H1 (cell line): ENCODE results near the gene KCND1. TPM values are rescaled to one million over a fixed set of nuclear protein-coding genes. Genes with fewer than 3 reads are reported as not detected.

Experiments used
- CTCF ChIA-PET: fragments of 300-600 bp; sonication (Branson Sonifier 250); formaldehyde crosslinking; loops from one replicate; lab custom pipeline; 2021; ENCODE audit not compliant: partially characterized antibody; lab: Charles Lee
- POLR2A ChIA-PET: fragments of 300-600 bp; sonication (Branson Sonifier 250); formaldehyde crosslinking; loops from one replicate; lab custom pipeline; 2021; ENCODE audit warnings: inconsistent platforms; ENCODE audit not compliant: partially characterized antibody; lab: Charles Lee
- DNase-seq, 2 experiments: peaks; one replicate each; pipeline versions ENCODE4 v3.0.0 to v3.0.0-alpha.2; 2010 to 2022; ENCODE audit warnings: low spot score in 2 of 2, low read depth in 1 of 2, mixed read lengths in 1 of 2
- FAIRE-seq: peaks from 2 replicates; lab custom pipeline; 2011; peaks lifted over from hg19 to GRCh38; lab: Jason Lieb, UNC
- H2AFZ ChIP-seq: 2 replicates; pipeline ENCODE4 v1.8.1; 2012; ENCODE audit warnings: low read length, inconsistent platforms
- H2AK5ac ChIP-seq: 2 replicates; pipeline ENCODE4 v1.6.1; 2013; ENCODE audit warnings: low read depth, low read length
- H2BK120ac ChIP-seq: replicated peaks from 2 replicates; pipeline ENCODE3; 2013; ENCODE audit warnings: low read depth, low read length, inconsistent platforms
- H2BK12ac ChIP-seq: 2 replicates; pipeline ENCODE4 v1.6.1; 2013; ENCODE audit warnings: low read depth, low read length
- H2BK15ac ChIP-seq: 2 replicates; pipeline ENCODE4 v1.6.1; 2013; ENCODE audit warnings: low read length
- H2BK20ac ChIP-seq: 2 replicates; pipeline ENCODE4 v1.6.1; 2013; ENCODE audit warnings: low read length
- H2BK5ac ChIP-seq: 2 replicates; pipeline ENCODE4 v1.6.1; 2013; ENCODE audit warnings: low read depth, low read length
- H3K14ac ChIP-seq: 2 replicates; pipeline ENCODE4 v1.6.1; 2013; ENCODE audit warnings: inconsistent platforms; ENCODE audit not compliant: insufficient read length
- H3K18ac ChIP-seq: 2 replicates; pipeline ENCODE4 v1.6.1; 2013; ENCODE audit warnings: low read length; ENCODE audit errors: extremely low read depth
- H3K23ac ChIP-seq: 2 replicates; pipeline ENCODE4 v1.6.1; 2013; ENCODE audit warnings: inconsistent platforms; ENCODE audit not compliant: insufficient read length
- H3K23me2 ChIP-seq: 2 replicates; pipeline ENCODE4 v1.6.1; 2013; ENCODE audit warnings: low read depth, low read length
- H3K27ac ChIP-seq: 2 replicates; pipeline ENCODE4 v1.6.1; 2011; ENCODE audit warnings: low read depth, low read length, inconsistent platforms
- H3K27me3 ChIP-seq, 4 experiments: replicated peaks in 1 of 4; 1 replicate in 1 of 4; 2 replicates in 3 of 4; pipeline versions ENCODE4 v1.6.1 to v1.8.1; 2011 to 2013; ENCODE audit warnings: low read length in 3 of 4, mild to moderate bottlenecking in 3 of 4, inconsistent platforms in 2 of 4, mixed read lengths in 2 of 4, moderate library complexity in 1 of 4; ENCODE audit not compliant: control insufficient read depth in 3 of 4, insufficient read depth in 3 of 4; ENCODE audit errors: extremely low read depth in 1 of 4
- H3K36me3 ChIP-seq, 4 experiments: 2 replicates each; pipeline versions ENCODE4 v1.6.1 to v1.8.1; 2011 to 2013; ENCODE audit warnings: mild to moderate bottlenecking in 4 of 4, low read length in 3 of 4, moderate library complexity in 2 of 4, control low read depth in 1 of 4, inconsistent platforms in 1 of 4; ENCODE audit not compliant: insufficient read depth in 4 of 4, control insufficient read depth in 2 of 4
- H3K4ac ChIP-seq: replicated peaks from 2 replicates; pipeline ENCODE3; 2013; ENCODE audit warnings: low read length, low read depth, mixed read lengths, inconsistent platforms; ENCODE audit not compliant: insufficient read length
- H3K4me1 ChIP-seq, 4 experiments: replicated peaks in 1 of 4; 1 replicate in 1 of 4; 2 replicates in 3 of 4; pipeline versions ENCODE4 v1.6.1 to v1.8.1; 2011 to 2013; ENCODE audit warnings: low read length in 3 of 4, inconsistent platforms in 2 of 4, mixed read lengths in 1 of 4; ENCODE audit not compliant: insufficient read depth in 4 of 4, control insufficient read depth in 3 of 4
- H3K4me2 ChIP-seq, 2 experiments: 2 replicates each; pipeline versions ENCODE4 v1.6.1 to v1.8.1; 2011 to 2013; ENCODE audit warnings: low read depth in 2 of 2, low read length in 2 of 2, control low read depth in 1 of 2, inconsistent platforms in 1 of 2, mild to moderate bottlenecking in 1 of 2; ENCODE audit not compliant: insufficient read depth in 1 of 2
- H3K4me3 ChIP-seq, 4 experiments: fragments of 200-600, 300-600 bp in 1 of 4; sonication (generic), shearing (Covaris generic), sonication (Bioruptor Twin) in 1 of 4; 2 replicates each; pipeline versions ENCODE4 v1.5.1 to v1.8.1; 2011 to 2016; ENCODE audit warnings: low read length in 4 of 4, low read depth in 3 of 4, control low read depth in 2 of 4, inconsistent platforms in 2 of 4, mild to moderate bottlenecking in 2 of 4, mixed read lengths in 1 of 4, moderate library complexity in 1 of 4; ENCODE audit not compliant: insufficient read depth in 2 of 4; ENCODE audit errors: extremely low read depth in 1 of 4
- H3K56ac ChIP-seq: replicated peaks from 2 replicates; pipeline ENCODE3; 2013; ENCODE audit warnings: low read depth, mild to moderate bottlenecking, mixed read lengths, low read length, inconsistent platforms; ENCODE audit not compliant: insufficient read length
- H3K79me1 ChIP-seq: 2 replicates; pipeline ENCODE4 v1.6.1; 2013; ENCODE audit warnings: low read depth, low read length, control low read depth
- H3K79me2 ChIP-seq, 2 experiments: 2 replicates each; pipeline versions ENCODE4 v1.6.1 to v1.8.1; 2012 to 2013; ENCODE audit warnings: low read length in 2 of 2, mild to moderate bottlenecking in 2 of 2, inconsistent platforms in 1 of 2; ENCODE audit not compliant: insufficient read depth in 2 of 2, control insufficient read depth in 1 of 2
- H3K9ac ChIP-seq, 4 experiments: replicated peaks in 1 of 4; 1 replicate in 1 of 4; 2 replicates in 3 of 4; pipeline versions ENCODE4 v1.6.1 to v1.8.1; 2011 to 2013; ENCODE audit warnings: low read depth in 3 of 4, low read length in 3 of 4, control low read depth in 2 of 4, mild to moderate bottlenecking in 2 of 4, moderate library complexity in 2 of 4, inconsistent platforms in 1 of 4; ENCODE audit errors: extremely low read depth in 1 of 4
- H3K9me3 ChIP-seq, 2 experiments: 2 replicates each; pipeline versions ENCODE4 v1.6.1 to v1.8.1; 2012 to 2013; ENCODE audit warnings: mild to moderate bottlenecking in 2 of 2, moderate library complexity in 2 of 2, control low read depth in 1 of 2, inconsistent platforms in 1 of 2, low read depth in 1 of 2, low read length in 1 of 2, mixed read lengths in 1 of 2; ENCODE audit not compliant: insufficient read depth in 2 of 2
- H4K20me1 ChIP-seq, 2 experiments: replicated peaks in 1 of 2; 2 replicates each; pipeline versions ENCODE3 to v1.8.1; 2011 to 2013; ENCODE audit warnings: inconsistent platforms in 2 of 2, low read length in 2 of 2, mild to moderate bottlenecking in 1 of 2; ENCODE audit not compliant: insufficient read depth in 2 of 2, control insufficient read depth in 1 of 2
- H4K5ac ChIP-seq: 2 replicates; pipeline ENCODE4 v1.6.1; 2013; ENCODE audit warnings: low read length, low read depth, mixed read lengths, inconsistent platforms; ENCODE audit not compliant: insufficient read length
- H4K8ac ChIP-seq: 2 replicates; pipeline ENCODE4 v1.8.0; 2013; ENCODE audit warnings: mild to moderate bottlenecking, moderate library complexity, low read length, inconsistent platforms; ENCODE audit not compliant: insufficient read depth; ENCODE audit errors: extremely low read depth
- H4K91ac ChIP-seq: replicated peaks from 2 replicates; pipeline ENCODE3; 2013; ENCODE audit warnings: low read length, mixed read lengths, inconsistent platforms; ENCODE audit not compliant: insufficient read length
- ASH2L ChIP-seq: fragments of 200-600, 300-600 bp; sonication (generic); IDR thresholded peaks from one replicate; pipeline ENCODE4 v1.7.1; 2017; ENCODE audit warnings: low read length
- CREB1 ChIP-seq: IDR thresholded peaks from 2 replicates; pipeline ENCODE4 v1.6.1; 2012; ENCODE audit warnings: inconsistent platforms
- CTBP2 ChIP-seq: IDR thresholded peaks from 2 replicates; pipeline ENCODE4 v1.7.0; 2011; ENCODE audit warnings: borderline replicate concordance, mild to moderate bottlenecking, moderate library complexity, mixed read lengths, low read length; ENCODE audit not compliant: insufficient read depth, insufficient read length
- HDAC6 ChIP-seq: IDR thresholded peaks from one replicate; pipeline ENCODE4 v1.7.1; 2012; ENCODE audit warnings: low read depth, mild to moderate bottlenecking, inconsistent platforms, low read length, moderate library complexity
- JUN ChIP-seq: IDR thresholded peaks from 2 replicates; pipeline ENCODE4 v1.6.1; 2011; ENCODE audit warnings: low read depth, mild to moderate bottlenecking, improper control_type of control experiment, low read length
- POLR2A ChIP-seq, 2 experiments: IDR thresholded peaks; 1 replicate in 1 of 2; 2 replicates in 1 of 2; pipeline ENCODE4 v1.6.1; 2011; ENCODE audit warnings: low read depth in 2 of 2, low read length in 2 of 2, mild to moderate bottlenecking in 2 of 2; ENCODE audit errors: control extremely low read depth in 1 of 2
- RNF2 ChIP-seq: fragments of 200-900, 300-1000 bp; sonication (generic); IDR thresholded peaks from 2 replicates; pipeline ENCODE4 v1.7.1; 2016; ENCODE audit warnings: borderline replicate concordance, low read depth, mild to moderate bottlenecking, antibody characterized with exemption, low read length; ENCODE audit not compliant: poor library complexity, severe bottlenecking; ENCODE audit errors: missing control alignments
- SIX5 ChIP-seq: IDR thresholded peaks from 2 replicates; pipeline ENCODE4 v1.6.1; 2011; ENCODE audit warnings: mild to moderate bottlenecking, low read depth, low read length
- SP4 ChIP-seq: IDR thresholded peaks from 2 replicates; pipeline ENCODE4 v1.6.1; 2012; ENCODE audit warnings: low read length, inconsistent platforms
- SUZ12 ChIP-seq: fragments of 200-600 bp; sonication (generic); IDR thresholded peaks from 2 replicates; pipeline ENCODE4 v1.6.1; 2012; ENCODE audit warnings: mild to moderate bottlenecking, inconsistent platforms, low read length, moderate library complexity, mixed read lengths
- TAF1 ChIP-seq: IDR thresholded peaks from 2 replicates; pipeline ENCODE4 v1.6.1; 2011; ENCODE audit warnings: mild to moderate bottlenecking, low read depth, low read length
- TAF7 ChIP-seq: optimal IDR thresholded peaks from 2 replicates; pipeline ENCODE3; 2011; ENCODE audit warnings: low read depth, mild to moderate bottlenecking, inconsistent platforms, low read length, moderate library complexity, borderline replicate concordance
- ZNF274 ChIP-seq: IDR thresholded peaks from 2 replicates; pipeline ENCODE4 v1.7.0; 2012; ENCODE audit warnings: low read length, borderline replicate concordance; ENCODE audit errors: extremely low read depth
- WGBS, 2 experiments: shearing (Covaris generic) in 1 of 2; methylation state at CpG; one replicate each; pipeline versions ENCODE4 v1.1.6 to v1.1.7; 2013 to 2015; ENCODE audit warnings: low lambda C conversion rate in 2 of 2, mixed read lengths in 2 of 2, inconsistent platforms in 1 of 2, low coverage in 1 of 2, missing lambda C conversion rate in 1 of 2; ENCODE audit not compliant: insufficient replicate concordance in 2 of 2, insufficient coverage in 1 of 2, insufficient read length in 1 of 2; ENCODE audit errors: extremely low coverage in 1 of 2, missing lambda C conversion rate in 1 of 2; 5-methylcytosine and 5-hydroxymethylcytosine counted together
- polyA plus RNA-seq, 7 experiments: library from polyadenylated mRNA; depleted of rRNA in 3 of 7; stranded (reverse) in 5 of 7; unstranded in 2 of 7; fragments of >200 nt in 5 of 7; fragments of 200-250 nt in 2 of 7; gene quantifications; 1 replicate in 5 of 7; 2 replicates in 1 of 7; 4 replicates in 1 of 7; pipeline versions ENCODE4 v1.2.1 to v1.2.3, GENCODE V29; 2011 to 2013; ENCODE audit warnings: missing spikeins in 2 of 7, mixed read lengths in 2 of 7
- total RNA-seq: library from RNA; stranded (reverse); fragmentation: NEBNext Ultra II Directional; extraction: Animal tissue kit (Norgen Biotek cat#: 25700); gene quantifications from 2 replicates; pipeline ENCODE4 v1.2.1, GENCODE V29; 2021
- TF ChIP-seq, protein P1 (sequence below): IDR thresholded peaks from 2 replicates; pipeline ENCODE4 v1.6.1; 2011; ENCODE audit warnings: low read length, improper control_type of control experiment

KCND1 gene
- total and polyA plus RNA-seq, 2 of the 8 experiments (the other 6 are each of a cell fraction or from before 2014, with no cell fraction given) = 3.1 to 6.8 TPM

DNA sequence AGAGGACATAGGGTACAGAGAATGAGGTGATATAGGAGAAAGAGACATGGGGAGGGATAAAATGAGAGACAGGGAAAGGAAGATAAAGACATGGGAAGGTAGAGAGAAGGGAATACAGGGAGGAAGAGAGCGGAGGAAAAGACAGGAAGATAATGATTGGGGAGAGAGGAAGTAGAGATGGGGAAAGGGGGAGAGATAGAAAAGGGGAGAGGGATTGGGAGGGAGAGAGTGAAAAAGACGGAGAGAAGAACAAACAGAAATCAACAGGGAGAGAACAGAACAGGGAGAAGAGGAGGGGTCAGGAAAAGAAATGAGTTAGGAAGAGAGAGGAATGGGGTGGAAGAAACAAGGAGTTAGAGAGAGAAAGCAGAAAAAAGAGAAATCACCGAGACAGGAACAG lies 25.8 kb upstream of the KCND1 start:
- DNase-seq = no peak
- H3K4ac ChIP-seq = no peak overlapping the region
- TF ChIP-seq ASH2L = no peak
- no peak for TF ChIP-seq RNF2
- no peak for TF ChIP-seq SP4
- TF ChIP-seq SUZ12 = no peak
- TF ChIP-seq, protein P1, sequence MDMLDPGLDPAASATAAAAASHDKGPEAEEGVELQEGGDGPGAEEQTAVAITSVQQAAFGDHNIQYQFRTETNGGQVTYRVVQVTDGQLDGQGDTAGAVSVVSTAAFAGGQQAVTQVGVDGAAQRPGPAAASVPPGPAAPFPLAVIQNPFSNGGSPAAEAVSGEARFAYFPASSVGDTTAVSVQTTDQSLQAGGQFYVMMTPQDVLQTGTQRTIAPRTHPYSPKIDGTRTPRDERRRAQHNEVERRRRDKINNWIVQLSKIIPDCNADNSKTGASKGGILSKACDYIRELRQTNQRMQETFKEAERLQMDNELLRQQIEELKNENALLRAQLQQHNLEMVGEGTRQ = no peak
- TF ChIP-seq TAF7 = no peak
- TF ChIP-seq POLR2A (IDR thresholded peaks at IDR 0.05; ENCODE audit: control extremely low read depth in 1 of 2, low read depth in 2 of 2, low read length in 2 of 2) = no peak
- no peak for TF ChIP-seq HDAC6
- TF ChIP-seq CREB1 = no peak
- no peak for TF ChIP-seq TAF1
- no peak for TF ChIP-seq SIX5
- no peak for TF ChIP-seq ZNF274
- TF ChIP-seq JUN = no peak
- no peak for TF ChIP-seq CTBP2
- H2AK5ac ChIP-seq = no peak overlapping the region
- no peak overlapping the region for H3K4me3 ChIP-seq
- WGBS, 2 experiments = 100% methylated on average over 1 to 2 of the region's 3 CpGs
- H2BK20ac ChIP-seq = no peak overlapping the region
- no peak overlapping the region for H4K5ac ChIP-seq
- H2BK15ac ChIP-seq = no peak overlapping the region
- H3K79me1 ChIP-seq = no peaks in the 10 kb centered on the region
- no peak overlapping the region for H3K56ac ChIP-seq
- ChIA-PET CTCF (no interaction called here), POLR2A (interaction anchor here (1.7 kb wide), 1 partner anchor 10 kb away, joined by 7 read pairs; no protein-coding TSS in a partner anchor)
- FAIRE-seq = no peak
- H2BK12ac ChIP-seq = no peak overlapping the region
- peaks cover 0 to 5% of the 10 kb centered on the region in 2 experiments for H4K20me1 ChIP-seq
- no peak overlapping the region for H3K27ac ChIP-seq
- peaks cover 2 to 45% (median 21%) of the 10 kb centered on the region in 4 experiments; a peak in 7 of 8 replicates for H3K36me3 ChIP-seq
- no peak overlapping the region for H3K14ac ChIP-seq
- H3K79me2 ChIP-seq = peaks cover 3 to 15% of the 10 kb centered on the region in 2 experiments; a peak in 3 of 4 replicates
- H3K23ac ChIP-seq = no peak overlapping the region
- H3K4me1 ChIP-seq = peaks cover 0 to 3% (median 0%) of the 10 kb centered on the region in 4 experiments; a peak in 1 of 7 replicates
- H3K27me3 ChIP-seq = no peaks in the 10 kb centered on the region
- H3K18ac ChIP-seq = no peak overlapping the region
- no peak overlapping the region for H3K4me2 ChIP-seq
- H3K9ac ChIP-seq = no peak overlapping the region
- no peak overlapping the region for H2BK5ac ChIP-seq
- no peaks in the 10 kb centered on the region for H3K23me2 ChIP-seq
- no peak overlapping the region for H2AFZ ChIP-seq
- H4K8ac ChIP-seq = no peak overlapping the region
- no peak overlapping the region for H4K91ac ChIP-seq
- H2BK120ac ChIP-seq = no peak overlapping the region
- H3K9me3 ChIP-seq = no peaks in the 10 kb centered on the region
